K562 (cell line): Measurements from ENCODE around the gene SGK1. TPM values are rescaled to one million over a fixed set of nuclear protein-coding genes. Genes with fewer than 3 reads are reported as not detected.

Source experiments
- DEAF1 ChIP-seq: fragments of 450-650 bp; formaldehyde crosslinking; IDR thresholded peaks from 2 replicates; pipeline ENCODE4 v1.4.0; 2020; ENCODE audit warnings: mild to moderate bottlenecking, moderate library complexity
- ELF4 ChIP-seq: fragments of 450-650 bp; formaldehyde crosslinking; IDR thresholded peaks from 2 replicates; pipeline ENCODE4 v1.4.0; 2022; ENCODE audit warnings: missing genetic modification characterization
- GTF2A2 ChIP-seq: IDR thresholded peaks from 2 replicates; pipeline ENCODE4 v1.6.1; 2016; ENCODE audit warnings: mild to moderate bottlenecking, missing genetic modification characterization, missing compliant biosample characterization
- HMG20A ChIP-seq: fragments of 450-650 bp; formaldehyde crosslinking; conservative IDR thresholded peaks from 2 replicates; pipeline ENCODE4 v1.4.0; 2020; ENCODE audit warnings: mild to moderate bottlenecking, mixed read lengths
- NCOA4 ChIP-seq: fragments of 450-650 bp; IDR thresholded peaks from 2 replicates; pipeline ENCODE4 v1.6.1; 2018; ENCODE audit warnings: mild to moderate bottlenecking; ENCODE audit not compliant: partially characterized antibody
- NFE2L1 ChIP-seq: fragments of 450-650 bp; IDR thresholded peaks from 2 replicates; pipeline ENCODE4 v1.6.1; 2016; ENCODE audit warnings: missing genetic modification characterization, low read depth, mild to moderate bottlenecking, missing compliant biosample characterization, moderate library complexity, borderline replicate concordance
- PCBP2 ChIP-seq: fragments of 200-400 bp; formaldehyde crosslinking; IDR thresholded peaks from 2 replicates; pipeline ENCODE4 v1.6.1; 2018; ENCODE audit warnings: low read length, low read depth, mild to moderate bottlenecking, moderate library complexity; ENCODE audit not compliant: poor library complexity, severe bottlenecking
- POLR2AphosphoS2 ChIP-seq: IDR thresholded peaks from 2 replicates; pipeline ENCODE4 v1.6.1; 2012; ENCODE audit warnings: low read length, improper control_type of control experiment
- RB1 ChIP-seq: fragments of 450-650 bp; IDR thresholded peaks from 2 replicates; pipeline ENCODE4 v1.6.1; 2017; ENCODE audit warnings: low read depth, mild to moderate bottlenecking
- RFX1 ChIP-seq: fragments of 450-650 bp; IDR thresholded peaks from 2 replicates; pipeline ENCODE4 v1.6.1; 2016; ENCODE audit warnings: mild to moderate bottlenecking, moderate library complexity
- SAP30 ChIP-seq: fragments of 200-600 bp; sonication (generic); IDR thresholded peaks from 2 replicates; pipeline ENCODE4 v1.6.1; 2012; ENCODE audit warnings: borderline replicate concordance, low read depth, mild to moderate bottlenecking, moderate library complexity, low read length, control low read depth, inconsistent platforms; ENCODE audit not compliant: insufficient read depth, poor library complexity, severe bottlenecking
- SIN3A ChIP-seq, 2 experiments: fragments of 150-350 bp in 1 of 2; IDR thresholded peaks; 2 replicates each; pipeline ENCODE4 v1.6.1; 2011 to 2016; ENCODE audit warnings: borderline replicate concordance in 2 of 2, low read depth in 2 of 2, low read length in 2 of 2, mild to moderate bottlenecking in 2 of 2, moderate library complexity in 2 of 2; ENCODE audit not compliant: control insufficient read depth in 1 of 2
- TAF15 ChIP-seq: fragments of 200-400 bp; formaldehyde crosslinking; IDR thresholded peaks from 2 replicates; pipeline ENCODE4 v1.6.1; 2017; ENCODE audit warnings: mild to moderate bottlenecking, low read depth, low read length, moderate library complexity
- TCF3 ChIP-seq: sonication (generic); formaldehyde crosslinking; IDR thresholded peaks from 2 replicates; pipeline ENCODE4 v1.4.0; 2020; ENCODE audit warnings: mild to moderate bottlenecking, missing genetic modification reagents
- XRCC4 ChIP-seq: IDR thresholded peaks from one replicate; pipeline ENCODE4 v1.6.1; 2011; ENCODE audit not compliant: insufficient read depth, insufficient read length; ENCODE audit errors: extremely low read depth
- ZNF232 ChIP-seq: sonication (generic); formaldehyde crosslinking; IDR thresholded peaks from 2 replicates; pipeline ENCODE4 v1.8.0; 2022; ENCODE audit warnings: mild to moderate bottlenecking, missing genetic modification reagents
- ZNF318 ChIP-seq, 2 experiments: fragments of 450-650 bp; IDR thresholded peaks; 2 replicates each; pipeline ENCODE4 v1.6.1; 2016; ENCODE audit warnings: mild to moderate bottlenecking in 2 of 2, borderline replicate concordance in 1 of 2, low read depth in 1 of 2, moderate library complexity in 1 of 2
- ZNF41 ChIP-seq: fragments of 250-450 bp; sonication (Bioruptor Pico); conservative IDR thresholded peaks from 2 replicates; pipeline ENCODE4 v1.4.0; 2020; ENCODE audit warnings: mild to moderate bottlenecking
- polyA plus RNA-seq, 8 experiments: library from polyadenylated mRNA; depleted of rRNA in 4 of 8; stranded (reverse) in 5 of 8; unstranded in 3 of 8; fragments of >200 nt; fragmentation: Nextera tagmentation in 2 of 8; fragmentation: Illumina TruSeq in 1 of 8; extraction: Ambion mirVana in 2 of 8; extraction: Trizol in 1 of 8; gene quantifications; 2 replicates each; pipeline versions ENCODE4 v1.2.1 to v1.2.3, GENCODE V29; 2011 to 2014; ENCODE audit warnings: inconsistent platforms in 1 of 8, missing spikeins in 1 of 8
- total RNA-seq, 7 experiments: library from RNA; depleted of rRNA in 6 of 7; stranded (reverse); fragments of >200 nt in 6 of 7; fragmentation: Illumina TruSeq in 2 of 7; extraction: Trizol in 2 of 7; gene quantifications; 2 replicates each; pipeline versions ENCODE4 v1.2.1 to v1.2.3, GENCODE V29; 2011 to 2021; ENCODE audit warnings: low replicate concordance in 1 of 7

Gene SGK1
- total and polyA plus RNA-seq, 9 of the 15 experiments (the other 6 are each of a cell fraction or from before 2014, with no cell fraction given) = 3.5 to 7.2 (median 3.9) TPM

- peak; percentile 89 for TF ChIP-seq TCF3 (CRISPR knock-in tag)
- TF ChIP-seq RB1 = 0 out of 2 replicates have a peak, but pooled peaks have one; percentile 38
- peak in 1 of 2 experiments; percentile 20; a peak in 1 of 4 replicates for TF ChIP-seq ZNF318 (IDR thresholded peaks at IDR 0.05; ENCODE audit: borderline replicate concordance in 1 of 2, low read depth in 1 of 2)
- no peak for TF ChIP-seq SIN3A (IDR thresholded peaks at IDR 0.05; ENCODE audit: borderline replicate concordance in 2 of 2, control insufficient read depth in 1 of 2, low read depth in 2 of 2, low read length in 2 of 2)
- TF ChIP-seq NCOA4 = no peak
- TF ChIP-seq NFE2L1 (tag) = 0 out of 2 replicates have a peak, but pooled peaks have one; percentile 3
- TF ChIP-seq SAP30 = no peak
- no peak for TF ChIP-seq GTF2A2 (tag)
- no peak for TF ChIP-seq HMG20A (CRISPR knock-in tag)
- TF ChIP-seq POLR2AphosphoS2 = no peak
- TF ChIP-seq RFX1 = no peak
- TF ChIP-seq XRCC4 = no peak
- no peak for TF ChIP-seq DEAF1 (CRISPR knock-in tag)
- no peak for TF ChIP-seq ELF4 (CRISPR knock-in tag)
- no peak for TF ChIP-seq ZNF232 (CRISPR knock-in tag)
- TF ChIP-seq ZNF41 (CRISPR knock-in tag) = no peak
- TF ChIP-seq PCBP2 = no peak
- TF ChIP-seq TAF15 = no peak
These were observed 122.6 kb downstream of the SGK1 start (continued) for GRCh38 chr6:134195164-134195906.
